GM19193 (cell line): ENCODE measurements around the gene TTF2.

Source experiments
- POLR2A ChIP-seq: IDR thresholded peaks from 4 replicates; pipeline ENCODE4 v1.6.1; 2011; ENCODE audit not compliant: insufficient read depth, insufficient read length; ENCODE audit errors: extremely low read depth

The TTF2 gene

DNA sequence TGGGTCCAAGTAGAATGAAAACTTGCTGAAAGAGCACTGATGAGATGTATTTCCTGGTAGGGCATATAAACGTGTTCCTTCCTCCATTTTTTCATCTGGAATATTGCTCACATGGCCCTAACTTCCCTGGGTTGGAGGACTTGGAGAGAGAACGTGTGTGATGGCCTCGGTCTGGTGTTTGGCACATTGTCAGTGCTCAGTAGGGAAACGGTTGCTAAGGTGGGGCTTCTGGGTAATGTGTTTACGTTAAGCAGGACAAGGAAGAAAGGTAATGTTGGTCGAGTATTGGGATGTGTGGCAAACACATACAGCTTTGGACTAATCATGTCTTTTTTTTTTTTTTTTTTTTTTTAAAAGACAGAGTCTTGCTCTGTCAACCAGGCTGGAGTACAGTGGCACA, 6.2 kb downstream of the TTF2 start:
- no peak for TF ChIP-seq POLR2A

DNA sequence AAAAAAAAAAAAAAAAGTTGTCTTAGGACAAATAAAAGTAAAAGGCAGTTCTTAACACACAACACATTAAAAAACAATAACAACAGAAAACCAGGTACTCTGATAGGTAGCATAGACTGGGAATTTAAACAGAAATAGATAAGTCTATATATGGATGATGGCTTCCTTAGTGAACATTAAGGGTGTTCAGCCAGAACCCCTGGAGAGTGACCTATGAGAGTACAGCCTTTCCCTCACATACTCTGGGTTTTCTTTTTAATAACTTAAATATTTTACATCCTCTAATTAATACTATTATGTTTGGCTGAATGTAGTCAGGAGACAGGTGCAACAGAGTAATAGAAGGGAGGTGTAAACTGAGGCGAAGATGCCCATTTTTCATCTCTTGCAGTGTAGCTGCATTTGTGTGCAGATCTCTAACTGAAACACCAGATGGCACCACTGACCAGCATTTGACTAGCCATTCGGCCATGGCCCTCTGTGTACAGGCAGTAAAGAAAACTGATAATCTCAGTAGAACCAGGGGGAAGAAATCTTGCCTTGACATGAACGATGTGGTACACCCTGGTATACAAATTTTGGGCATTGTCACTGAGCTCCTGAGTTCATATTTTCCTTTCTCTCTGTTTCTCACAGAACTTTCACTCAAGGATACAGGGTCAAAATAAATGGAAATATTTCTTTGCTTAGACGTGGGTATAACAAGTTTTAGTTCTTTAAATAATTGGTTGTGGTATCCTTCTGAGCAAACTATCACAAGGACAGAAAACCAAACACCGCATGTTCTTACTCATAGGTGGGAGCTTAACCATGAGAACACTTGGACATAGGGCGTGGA, 7.6 kb downstream of the TTF2 start:
- TF ChIP-seq POLR2A = no peak

DNA sequence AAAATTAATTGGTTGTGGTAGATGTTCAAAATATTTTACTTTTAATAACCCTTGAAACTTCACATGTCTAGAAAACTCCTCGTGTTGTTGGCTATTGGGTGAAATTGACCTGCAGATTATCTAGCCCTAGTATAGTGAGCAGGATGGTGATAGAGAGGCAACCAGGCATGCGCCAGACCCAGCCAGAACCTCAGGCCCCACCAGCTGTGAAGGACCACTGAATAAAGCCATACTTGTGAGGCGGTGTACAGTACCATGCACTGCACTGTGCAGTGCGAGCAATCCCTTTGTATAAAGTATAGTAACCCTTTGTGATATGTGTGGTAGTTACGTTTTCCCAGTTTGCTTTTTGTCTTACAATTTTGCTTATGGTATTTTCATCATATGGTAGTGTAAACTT, 8.5 kb downstream of the TTF2 start:
- no peak for TF ChIP-seq POLR2A

- TF ChIP-seq POLR2A = no peak
These were observed 9.2 kb downstream of the TTF2 start for GRCh38 chr1:117069220-117069844.

- TF ChIP-seq POLR2A = no peak
These were observed 10.0 kb downstream of the TTF2 start for GRCh38 chr1:117070124-117070523.

DNA sequence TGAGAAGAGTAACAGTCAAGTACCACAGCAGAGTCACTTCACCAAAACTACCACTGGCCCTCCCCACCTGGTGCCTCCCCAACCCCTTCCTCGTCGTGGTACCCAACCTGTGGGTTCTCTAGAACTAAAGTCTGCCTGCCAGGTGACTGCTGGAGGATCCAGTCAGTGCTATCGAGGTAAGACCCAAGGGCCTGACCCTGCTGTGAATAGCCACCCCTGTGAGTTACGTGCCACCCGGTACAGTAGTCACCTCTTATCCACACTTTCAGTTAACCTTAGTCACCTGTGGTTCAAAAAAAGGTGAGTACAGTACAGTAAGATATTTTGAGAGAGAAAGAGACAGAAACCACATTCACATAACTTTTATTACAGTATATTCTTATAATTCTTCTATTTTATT, 16.5 kb downstream of the TTF2 start:
- no peak for TF ChIP-seq POLR2A

GRCh38 chr1:117077267-117077666, 17.1 kb downstream of the TTF2 start:
- no peak for TF ChIP-seq POLR2A

GRCh38 chr1:117079737-117080136, 19.6 kb downstream of the TTF2 start:
- TF ChIP-seq POLR2A = no peak

- no peak for TF ChIP-seq POLR2A
These were observed 24.1 kb downstream of the TTF2 start for GRCh38 chr1:117084231-117084630.

DNA sequence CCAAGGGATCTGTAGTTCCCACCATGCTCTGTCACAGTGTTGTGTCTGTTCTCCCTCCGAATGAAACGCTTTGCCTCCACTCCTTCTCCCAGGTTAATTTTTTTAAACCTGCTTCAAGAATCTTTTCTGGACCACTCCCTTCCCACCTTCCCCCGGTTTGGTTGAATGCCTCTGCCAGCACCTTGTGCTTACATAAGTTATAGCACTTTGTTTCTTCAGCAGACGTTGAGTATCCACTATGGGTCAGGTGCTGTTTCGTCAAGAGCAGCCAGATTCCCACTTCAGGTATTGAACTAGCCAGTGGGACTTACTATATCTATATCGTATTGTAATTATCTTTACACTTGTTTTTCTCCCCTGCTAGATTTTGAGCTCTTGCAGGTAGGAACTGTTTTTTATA, 27.6 kb downstream of the TTF2 start:
- TF ChIP-seq POLR2A = no peak

- TF ChIP-seq POLR2A = no peak
These were observed 29.9 kb downstream of the TTF2 start for GRCh38 chr1:117089996-117090395.

DNA sequence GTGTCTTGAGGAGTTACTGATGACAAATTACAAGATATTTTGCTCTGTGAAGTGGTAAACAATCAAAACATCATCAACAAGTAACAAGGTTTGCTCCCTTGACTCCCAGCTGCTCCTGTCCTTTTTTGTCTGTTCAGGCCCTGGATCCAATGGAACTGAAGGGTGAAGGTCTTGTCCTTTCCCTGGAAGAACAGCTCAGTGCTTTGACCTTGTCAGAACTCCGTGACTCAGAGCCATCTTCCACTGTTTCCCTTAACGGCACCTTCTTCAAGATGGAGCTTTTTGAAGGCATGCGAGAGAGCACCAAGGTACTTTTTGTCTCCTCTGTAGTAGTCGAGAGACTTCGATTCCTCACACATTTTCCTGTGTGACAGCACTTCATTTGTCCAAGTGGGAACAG, 32.5 kb downstream of the TTF2 start:
- TF ChIP-seq POLR2A = no peak

DNA sequence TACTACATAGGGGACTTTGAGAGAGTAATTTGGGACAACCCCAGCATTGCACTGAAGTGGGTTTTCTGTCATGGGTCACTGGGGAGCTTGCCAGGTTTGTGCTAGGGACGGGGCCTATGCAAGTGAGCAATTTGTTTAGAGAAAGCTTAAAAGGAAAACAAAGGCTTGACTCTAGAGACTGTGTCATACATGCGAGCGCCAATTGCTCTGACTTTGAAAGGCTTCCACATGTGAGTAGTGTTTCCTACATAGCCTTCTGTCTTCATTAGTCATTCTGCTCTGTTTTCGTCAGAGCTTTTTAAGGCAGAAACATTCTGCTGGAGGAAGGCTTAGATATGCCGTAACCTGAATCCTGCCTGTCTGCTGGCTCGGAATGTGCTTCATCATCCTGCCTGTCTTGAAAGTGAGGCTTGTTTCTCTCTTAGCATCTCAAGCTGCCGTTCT, 33.0 kb downstream of the TTF2 start:
- no peak for TF ChIP-seq POLR2A

DNA sequence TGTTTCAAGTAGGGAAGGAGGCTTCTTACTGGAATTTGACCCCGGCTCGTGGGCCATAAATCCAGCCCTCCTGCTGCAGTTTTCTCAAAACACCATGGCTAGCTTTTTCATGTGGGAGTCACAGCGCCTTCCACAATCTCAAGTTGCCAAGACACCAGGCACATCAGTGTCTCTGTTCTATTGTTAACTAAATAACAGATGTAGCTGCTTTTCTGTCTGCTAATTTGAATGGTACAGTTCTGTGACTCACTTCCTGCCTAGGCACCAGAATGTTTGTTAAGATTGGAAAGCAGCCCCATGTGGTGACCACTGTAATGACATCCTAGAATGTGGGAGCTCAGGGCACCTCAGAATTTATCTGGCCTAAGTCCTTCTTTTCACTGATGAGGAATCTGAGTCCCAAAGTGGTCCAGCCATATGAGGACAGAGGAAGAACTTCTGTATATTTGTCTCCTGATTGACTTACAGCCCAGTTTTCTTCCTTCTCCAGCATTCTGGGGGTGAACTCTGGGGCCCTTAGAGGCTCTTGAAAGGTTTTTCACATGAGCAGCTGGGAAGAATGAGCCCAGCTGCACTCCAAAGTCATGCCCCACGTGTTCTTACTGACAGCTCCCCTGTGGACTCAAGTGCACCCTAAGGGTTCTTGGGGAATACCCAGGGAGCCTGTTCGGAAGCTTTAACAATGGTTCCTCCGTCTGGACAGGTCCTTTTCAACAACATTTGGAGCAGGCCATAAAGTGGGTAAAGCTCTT, 33.9 kb downstream of the TTF2 start:
- no peak for TF ChIP-seq POLR2A

DNA sequence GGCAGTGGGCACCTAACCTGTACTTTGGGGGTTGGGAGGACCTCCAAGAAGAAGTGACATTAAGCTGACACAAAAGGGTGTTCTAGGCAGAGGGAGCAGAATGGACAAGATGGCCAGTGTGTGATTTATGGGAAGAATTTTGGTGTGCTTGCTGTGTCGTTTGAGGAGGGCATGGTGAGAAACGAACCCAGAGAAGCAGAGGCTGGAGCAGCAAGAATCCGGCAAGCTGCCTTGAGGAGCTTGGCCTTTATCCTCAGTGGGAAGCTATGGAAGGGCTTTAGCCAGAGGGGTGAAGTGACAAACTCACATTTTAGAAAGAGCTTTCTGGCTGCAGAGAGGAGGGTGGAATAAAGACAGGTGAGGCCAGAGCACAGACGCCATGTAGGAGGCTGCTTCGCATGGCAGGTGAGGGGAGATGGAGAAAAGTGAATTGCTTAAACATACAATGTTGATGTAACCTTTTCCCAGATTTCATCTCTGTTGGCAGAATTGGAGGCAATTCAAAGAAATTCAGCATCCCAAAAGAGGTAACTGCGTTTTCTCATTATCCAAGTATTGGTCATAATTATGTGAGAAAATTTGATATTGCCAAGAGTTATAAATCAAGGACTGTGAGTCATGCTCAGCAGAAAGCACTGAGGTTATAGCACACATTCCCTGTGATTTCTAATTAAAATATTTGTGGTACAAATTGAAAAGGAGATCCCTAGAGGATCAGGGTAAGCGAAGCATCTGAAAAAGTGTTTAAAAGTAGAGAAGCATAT, 34.9 kb downstream of the TTF2 start:
- no peak for TF ChIP-seq POLR2A
